ENCODE data around the gene NDUFB10. TPM values are rescaled to one million over a fixed set of nuclear protein-coding genes. Genes with fewer than 3 reads are reported as not detected.
"Not testable (repeated sequence)": the region's sequence is repeated elsewhere in the genome, so short reads cannot be mapped to it uniquely, and the experiment has no call there.

Gene NDUFB10
- total RNA-seq, 1 experiment from 2014 or later = 206 TPM

DNA sequence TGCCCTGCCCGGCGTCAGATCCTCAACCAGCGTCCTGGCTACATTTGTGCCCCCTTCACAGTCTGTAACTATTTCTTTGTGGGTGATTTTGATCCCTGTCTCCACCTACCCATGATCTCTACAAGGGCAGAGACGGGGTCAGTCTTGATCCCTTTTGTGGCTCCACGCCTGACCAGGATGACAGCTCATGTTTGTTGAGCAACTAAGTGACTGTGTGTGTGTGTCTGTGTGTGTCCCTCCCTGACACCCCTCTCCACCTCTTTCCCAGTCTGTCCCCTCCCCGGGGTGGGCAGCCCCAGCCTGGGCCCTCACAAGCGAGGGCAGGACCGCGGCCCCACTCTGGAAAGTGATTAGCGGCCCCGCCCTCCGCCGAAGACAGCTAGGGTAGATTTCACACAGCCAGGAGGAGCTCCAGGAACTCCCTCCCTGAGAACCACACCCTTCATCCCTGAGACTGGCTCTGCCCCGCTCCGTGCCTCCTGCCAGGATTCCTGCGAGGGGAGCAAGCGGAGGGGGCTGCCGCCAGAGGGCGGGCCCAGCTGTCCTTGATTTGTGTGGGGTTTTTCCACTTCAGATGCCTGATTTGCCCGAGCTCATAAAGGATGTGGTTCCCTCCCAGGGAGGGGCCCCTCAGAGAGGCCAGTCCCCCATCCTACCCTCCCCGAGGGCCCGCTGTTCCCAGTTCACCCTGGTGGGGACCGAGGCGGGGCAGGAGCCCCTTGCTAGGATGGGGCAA lies 35.9 kb upstream of the NDUFB10 start:
- peak; percentile 48 for DNase-seq (ENCODE audit: extremely low read depth, low read depth)

DNA sequence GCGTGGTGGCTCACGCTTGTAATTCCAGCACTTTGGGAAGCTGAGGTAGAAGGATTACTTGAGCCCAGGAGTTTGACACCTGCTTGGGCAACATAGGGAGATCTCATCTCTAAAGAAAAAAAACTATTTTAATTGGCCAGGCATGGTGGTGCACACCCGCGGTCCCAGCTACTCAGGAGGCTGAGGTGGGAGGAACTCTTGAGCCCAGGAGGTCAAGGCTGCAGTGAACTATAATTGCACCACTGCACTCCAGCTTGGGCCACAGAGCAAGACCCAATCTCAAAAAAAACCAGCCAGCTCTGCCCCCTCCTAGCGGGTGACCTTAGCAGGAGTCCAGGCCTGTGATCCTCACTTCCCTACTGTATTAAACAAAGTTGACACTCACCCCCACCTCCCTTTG lies 35.2 kb upstream of the NDUFB10 start:
- no peak for DNase-seq (ENCODE audit: extremely low read depth, low read depth)

DNA sequence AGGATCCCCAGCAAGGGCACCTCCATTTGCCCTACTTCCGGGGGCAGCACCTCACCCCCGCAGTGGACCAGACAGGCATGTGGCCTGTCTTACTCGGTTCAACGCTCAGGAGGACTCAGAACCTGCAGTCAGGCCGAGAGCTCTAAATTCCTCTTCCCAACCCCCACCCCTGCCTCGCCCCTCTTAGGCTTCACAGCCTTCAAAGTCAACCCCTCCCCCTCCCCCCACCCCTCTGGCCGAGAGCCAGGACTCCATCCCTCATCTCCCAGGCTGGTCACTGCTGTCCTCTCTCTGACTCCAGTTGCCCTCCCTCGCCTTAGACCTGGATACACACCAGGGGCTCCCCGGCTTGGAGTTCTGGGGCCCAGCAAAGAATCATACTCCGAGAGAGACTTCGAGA lies 33.1 kb upstream of the NDUFB10 start:
- DNase-seq (ENCODE audit: extremely low read depth, low read depth) = no peak

DNA sequence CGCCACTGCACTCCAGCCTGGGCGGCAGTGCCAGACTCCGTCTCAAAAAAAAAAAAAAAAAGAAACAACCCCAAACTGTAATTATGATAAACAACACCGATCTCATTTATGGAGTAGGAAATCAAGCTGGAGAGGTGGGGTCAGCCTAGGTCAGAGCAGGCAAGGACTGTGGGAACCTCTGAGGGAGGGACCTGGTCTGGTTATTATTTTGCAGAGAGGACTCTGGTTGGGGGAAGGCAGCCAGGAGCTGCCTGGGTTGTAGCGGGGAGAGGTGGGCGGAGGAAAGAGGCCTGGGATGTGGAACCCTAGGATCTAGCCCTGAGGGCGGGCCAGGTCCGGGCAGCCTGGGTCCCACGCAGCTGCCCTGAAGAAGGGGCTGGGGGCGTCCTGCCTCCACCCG lies 30.2 kb upstream of the NDUFB10 start:
- no peak for DNase-seq (ENCODE audit: extremely low read depth, low read depth)

DNA sequence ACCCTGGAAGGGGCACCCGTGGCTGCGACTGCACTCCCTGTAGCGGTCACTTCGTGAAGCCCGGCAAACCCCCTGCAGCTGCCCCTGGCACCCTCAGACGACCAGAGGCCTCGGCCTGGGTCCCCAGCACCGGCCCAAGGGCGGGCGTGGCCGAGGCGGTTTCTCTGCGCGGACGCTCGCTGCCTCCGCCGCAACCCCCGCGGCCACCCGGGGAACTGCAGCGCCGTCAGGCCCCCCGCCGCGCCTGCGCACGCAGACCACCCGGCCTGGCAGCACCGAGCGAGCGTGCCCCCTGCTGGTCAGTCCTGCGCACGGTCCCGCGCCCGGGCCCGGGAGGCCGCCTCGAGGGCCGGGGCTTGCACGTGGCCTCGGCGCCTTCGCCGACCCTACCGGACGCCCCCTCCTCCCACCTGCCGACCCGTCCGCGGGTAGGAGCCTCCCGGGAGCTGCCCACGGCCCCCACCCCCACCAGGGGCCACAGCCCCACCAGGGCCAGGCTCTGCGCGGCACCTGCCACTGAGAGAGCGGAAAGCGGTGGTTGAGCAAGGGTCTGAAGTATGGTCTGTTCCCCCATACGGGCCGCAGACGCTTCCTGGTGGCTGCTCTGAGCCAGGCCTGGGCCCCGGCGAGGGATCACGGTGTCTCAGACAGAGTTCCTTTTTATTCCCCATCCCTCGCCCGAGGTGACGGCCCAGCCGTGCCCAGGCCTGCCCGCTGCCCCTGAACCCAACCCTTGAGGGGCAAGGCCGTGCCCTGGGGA lies 29.6 kb upstream of the NDUFB10 start:
- DNase-seq (ENCODE audit: extremely low read depth, low read depth) = peak; percentile 81

DNA sequence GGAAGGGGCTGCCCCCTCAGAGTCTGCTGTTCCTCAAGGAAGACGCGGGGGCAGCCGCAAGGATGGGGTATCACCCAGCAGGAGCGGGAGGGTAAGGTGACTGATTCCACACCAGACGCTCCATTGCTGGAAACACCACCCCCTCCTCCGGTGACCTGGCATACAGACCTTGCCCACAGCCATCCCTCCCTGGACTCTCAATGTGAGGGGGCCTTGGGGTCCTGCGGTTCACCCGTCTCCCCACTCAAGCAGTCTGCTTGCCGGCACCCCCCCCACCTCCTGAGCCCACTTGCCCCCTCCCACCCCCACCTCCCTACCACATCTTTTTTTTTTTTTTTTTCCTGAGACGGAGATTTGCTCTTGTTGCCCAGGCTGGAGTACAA lies 29.0 kb upstream of the NDUFB10 start:
- no peak for DNase-seq (ENCODE audit: extremely low read depth, low read depth)

DNA sequence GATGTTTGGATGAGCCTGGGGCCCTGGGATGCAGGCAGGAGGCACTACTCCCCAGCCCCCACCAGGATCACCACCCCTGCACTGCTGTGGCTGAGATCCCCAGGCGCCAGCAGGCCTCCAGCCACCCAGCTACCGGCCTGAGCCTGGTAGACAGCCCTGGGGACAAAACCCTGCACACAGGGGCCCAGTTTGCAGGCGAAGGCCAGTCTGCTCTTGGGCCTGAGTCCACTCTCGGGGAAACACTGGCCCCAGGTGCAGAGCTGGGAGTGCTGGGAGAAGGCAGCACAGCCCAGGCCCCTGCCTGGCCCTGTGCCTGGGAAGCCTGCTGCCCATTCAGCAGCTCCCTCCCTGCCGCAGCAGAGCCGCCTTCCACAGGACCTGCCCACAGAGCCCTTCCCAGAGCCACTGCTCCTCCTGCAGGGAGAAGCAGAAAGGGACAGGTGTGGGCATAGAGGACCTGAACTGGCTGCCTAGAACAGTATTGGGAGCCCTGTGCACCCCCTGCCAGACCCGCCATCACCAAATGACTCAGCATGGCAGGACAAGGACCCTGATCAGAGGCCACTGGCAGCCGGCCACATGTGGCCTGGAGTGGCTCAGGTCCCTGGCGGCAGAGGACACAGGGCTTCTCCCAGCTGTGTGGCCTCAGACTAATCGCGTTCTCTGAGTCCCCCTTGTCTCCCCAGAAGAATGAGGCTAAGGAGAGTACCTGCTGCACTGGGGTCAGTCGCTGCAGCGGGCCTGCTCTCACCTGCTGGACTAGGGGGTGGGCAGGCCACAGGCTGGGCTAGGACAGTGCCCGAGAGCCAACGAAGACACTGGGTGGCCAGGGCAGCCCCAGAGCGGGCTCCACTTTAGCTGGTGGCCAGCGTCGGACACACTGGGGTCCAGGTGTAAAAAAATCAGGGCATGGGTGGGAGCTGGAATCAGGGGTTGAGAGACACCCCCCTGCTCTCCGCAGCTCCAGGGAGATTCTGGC lies 27.0 kb upstream of the NDUFB10 start:
- DNase-seq (ENCODE audit: extremely low read depth, low read depth) = no peak

DNA sequence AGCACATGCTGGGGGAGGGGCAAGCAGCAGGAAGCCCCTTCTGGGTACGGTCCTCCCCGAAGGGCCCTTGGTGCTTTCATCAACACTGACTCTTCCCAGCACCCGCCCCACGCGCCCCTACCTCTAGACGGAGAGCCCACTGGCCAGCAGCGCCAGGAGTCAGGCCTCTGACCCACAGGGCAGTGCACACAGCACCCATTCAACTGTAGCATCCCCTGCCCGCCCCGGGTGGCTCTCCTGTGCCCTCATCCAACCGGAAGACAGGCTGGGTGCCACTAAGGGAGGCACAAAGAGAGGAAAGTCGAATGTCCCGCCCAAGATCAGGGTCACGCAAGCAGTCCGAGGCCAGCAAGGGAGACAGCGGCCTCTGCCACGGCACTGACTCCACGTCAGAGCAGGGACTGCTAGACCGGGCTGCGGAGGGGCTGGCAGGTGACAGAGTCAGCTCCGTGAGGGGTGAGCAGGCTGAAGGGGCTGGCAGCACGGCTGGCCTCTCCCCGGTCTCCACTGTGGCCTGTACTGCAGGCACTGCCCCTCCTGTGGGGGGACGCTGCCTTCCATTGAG lies 26.2 kb upstream of the NDUFB10 start:
- DNase-seq (ENCODE audit: extremely low read depth, low read depth) = no peak

DNA sequence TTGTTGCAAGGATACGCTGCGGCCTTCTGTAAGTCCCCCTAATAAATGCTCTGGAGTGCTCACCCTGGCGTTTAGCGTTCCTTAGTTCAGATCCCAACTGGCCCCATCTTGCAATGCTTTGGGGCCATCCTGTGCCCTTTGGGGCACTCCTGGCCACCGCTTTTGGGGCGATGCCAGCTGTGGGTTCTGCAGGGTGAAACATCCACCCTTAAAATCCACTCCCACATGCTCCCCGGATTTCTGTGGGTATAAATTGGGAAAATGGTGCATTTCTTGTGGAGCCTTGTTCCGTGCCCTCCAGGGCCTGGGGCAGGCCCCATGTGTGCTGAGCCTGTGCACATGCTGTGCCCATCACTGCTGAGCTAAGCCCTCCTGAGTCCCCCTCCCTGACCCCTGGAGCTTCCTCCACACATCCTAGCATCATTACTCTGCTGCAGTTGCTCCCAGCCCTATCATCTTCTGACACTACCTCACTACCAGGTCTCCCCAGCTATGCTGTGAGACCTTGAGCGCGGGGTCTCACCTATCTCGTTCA lies 22.3 kb upstream of the NDUFB10 start:
- DNase-seq (ENCODE audit: extremely low read depth, low read depth) = no peak

DNA sequence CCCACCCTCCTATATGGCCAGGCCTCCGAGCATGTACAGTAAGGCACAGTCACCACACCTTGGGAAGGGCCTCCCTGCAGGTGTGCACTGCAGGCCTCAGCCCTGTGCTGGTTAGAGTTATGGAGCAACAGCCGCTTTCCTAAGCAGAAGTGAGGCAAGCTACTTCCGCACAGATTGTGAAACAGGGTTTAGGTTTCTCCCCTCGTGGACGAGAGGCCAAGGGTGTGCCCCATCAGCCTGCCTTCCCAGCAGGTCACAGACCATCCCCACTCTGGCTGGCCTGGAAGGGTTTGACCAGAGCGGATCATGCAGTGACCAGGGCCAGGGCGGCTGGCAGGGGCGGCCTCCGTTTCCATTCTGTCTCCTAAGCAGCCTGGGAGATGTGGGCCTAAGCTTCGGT lies 21.0 kb upstream of the NDUFB10 start:
- no peak for DNase-seq (ENCODE audit: extremely low read depth, low read depth)

DNA sequence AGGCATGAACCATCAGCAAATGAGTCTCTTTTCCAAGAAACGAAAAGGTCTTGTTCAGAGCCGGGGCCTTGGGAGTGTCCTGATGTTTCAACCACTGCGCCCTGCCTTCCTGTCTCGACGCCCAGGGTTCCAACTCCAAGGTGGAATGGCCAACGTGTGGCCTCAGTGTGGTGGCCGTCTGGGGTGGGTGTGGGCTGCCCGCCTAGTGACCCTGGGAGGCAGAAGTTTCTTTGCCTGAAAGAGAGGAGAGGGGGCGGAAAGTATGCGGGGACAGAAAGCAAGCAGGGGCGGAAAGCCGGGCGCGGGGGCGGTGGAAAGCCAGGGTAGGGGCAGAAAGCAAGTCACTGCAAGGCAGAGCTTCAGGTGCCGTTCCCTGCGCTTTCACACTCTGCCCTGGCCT lies 20.4 kb upstream of the NDUFB10 start:
- no peak for DNase-seq (ENCODE audit: extremely low read depth, low read depth)

DNA sequence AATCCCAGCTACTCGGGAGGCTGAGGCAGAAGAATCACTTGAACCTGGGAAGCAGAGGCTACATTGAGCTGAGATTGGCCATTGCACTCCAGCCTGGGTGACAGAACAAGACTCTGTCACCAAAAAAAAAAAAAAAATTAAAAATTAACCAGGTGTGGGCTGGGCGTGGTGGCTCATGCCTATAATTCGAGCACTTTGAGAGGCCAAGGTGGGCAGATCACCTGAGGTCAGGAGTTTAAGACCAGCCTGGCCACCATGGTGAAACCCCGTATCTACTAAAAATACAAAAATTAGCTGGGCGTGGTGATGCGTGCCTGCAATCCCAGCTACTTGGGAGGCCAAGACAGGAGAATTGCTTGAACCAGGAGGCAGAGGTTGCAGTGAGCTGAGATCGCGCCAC lies 19.5 kb upstream of the NDUFB10 start:
- not testable (repeated sequence) for DNase-seq (ENCODE audit: extremely low read depth, low read depth)

DNA sequence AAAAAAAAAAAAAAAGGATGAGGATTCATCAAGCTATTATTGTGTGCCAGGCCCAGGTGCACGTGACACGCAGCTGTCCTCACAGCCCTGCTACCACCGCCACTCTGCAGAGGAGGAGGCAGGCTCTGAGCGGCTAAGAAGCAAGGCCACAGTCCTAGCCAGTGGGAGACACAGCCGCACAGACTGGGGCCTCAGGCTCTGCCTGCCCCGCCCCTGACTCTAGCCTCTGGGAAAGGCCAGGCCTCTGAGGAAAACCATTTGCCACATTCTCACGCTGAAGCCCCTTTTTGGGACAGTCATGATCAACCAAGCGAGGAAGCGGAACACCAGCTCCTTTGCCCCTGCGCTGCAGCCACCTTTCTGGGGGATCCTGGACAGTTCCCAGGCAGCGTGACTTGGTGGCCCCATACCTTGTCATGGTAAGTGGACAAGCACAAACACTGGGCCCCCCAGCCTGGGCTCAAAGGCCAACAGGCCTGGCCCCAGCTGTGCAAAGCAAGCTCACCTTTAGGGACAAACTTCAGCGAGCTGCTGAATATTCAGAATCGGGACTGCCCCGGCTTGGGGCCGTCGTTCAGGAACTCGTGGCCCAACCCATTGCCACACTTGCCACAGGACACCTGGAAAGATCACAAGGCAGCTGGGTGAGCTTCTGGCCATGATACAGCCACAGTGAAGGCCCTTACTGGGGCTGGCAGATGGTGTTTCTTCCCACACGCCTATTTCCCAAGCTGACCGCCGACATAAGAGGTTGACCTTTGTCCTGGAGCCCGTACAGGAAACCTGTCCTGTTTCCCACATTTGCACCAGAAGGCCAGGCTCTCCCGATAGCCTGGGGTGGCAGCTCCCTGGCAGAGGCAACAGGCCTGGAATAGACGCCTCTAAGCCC lies 18.8 kb upstream of the NDUFB10 start:
- no peak for DNase-seq (ENCODE audit: extremely low read depth, low read depth)

DNA sequence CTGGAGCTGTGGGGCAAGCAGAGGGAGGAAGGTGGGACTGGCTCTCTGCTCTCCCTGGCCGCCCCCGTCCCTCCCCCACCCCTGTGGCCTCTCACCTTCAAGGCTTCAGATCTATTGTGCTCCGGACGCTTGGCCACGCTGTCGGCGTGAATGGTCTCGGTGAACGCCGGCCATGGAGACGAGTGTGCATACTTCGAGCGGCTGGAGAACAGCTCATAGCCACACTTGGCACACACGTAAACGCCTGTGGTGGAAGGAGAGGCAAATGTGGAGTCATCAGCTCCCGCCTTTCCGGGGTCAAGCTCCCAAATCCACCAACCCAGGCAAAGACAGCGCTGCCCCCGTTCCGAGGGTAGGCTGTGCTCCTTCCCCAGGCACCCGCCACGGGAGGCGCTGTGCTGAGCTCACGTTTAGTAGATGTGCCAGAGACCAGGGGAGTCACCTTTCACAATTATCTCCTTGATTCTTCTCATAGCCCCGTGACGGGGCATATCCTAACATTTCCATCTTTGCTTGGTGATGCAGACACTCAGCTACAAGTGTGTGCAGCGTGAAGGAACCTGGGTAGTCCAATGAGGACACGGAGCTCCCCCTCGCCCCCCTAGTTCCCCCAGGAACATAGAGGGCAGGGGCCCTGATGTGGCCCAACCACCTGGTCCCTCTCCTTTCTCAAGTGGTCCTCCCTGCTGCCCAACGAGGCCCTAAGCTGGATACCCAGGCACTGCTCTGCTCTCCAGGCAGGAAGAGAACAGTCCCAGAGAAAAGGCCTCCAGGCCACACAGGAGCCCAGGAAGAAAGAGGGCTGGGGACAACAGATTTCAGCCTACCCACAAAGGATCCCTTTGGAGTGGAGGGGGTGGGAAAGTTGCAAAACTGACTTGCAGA lies 17.9 kb upstream of the NDUFB10 start:
- DNase-seq (ENCODE audit: extremely low read depth, low read depth) = no peak

DNA sequence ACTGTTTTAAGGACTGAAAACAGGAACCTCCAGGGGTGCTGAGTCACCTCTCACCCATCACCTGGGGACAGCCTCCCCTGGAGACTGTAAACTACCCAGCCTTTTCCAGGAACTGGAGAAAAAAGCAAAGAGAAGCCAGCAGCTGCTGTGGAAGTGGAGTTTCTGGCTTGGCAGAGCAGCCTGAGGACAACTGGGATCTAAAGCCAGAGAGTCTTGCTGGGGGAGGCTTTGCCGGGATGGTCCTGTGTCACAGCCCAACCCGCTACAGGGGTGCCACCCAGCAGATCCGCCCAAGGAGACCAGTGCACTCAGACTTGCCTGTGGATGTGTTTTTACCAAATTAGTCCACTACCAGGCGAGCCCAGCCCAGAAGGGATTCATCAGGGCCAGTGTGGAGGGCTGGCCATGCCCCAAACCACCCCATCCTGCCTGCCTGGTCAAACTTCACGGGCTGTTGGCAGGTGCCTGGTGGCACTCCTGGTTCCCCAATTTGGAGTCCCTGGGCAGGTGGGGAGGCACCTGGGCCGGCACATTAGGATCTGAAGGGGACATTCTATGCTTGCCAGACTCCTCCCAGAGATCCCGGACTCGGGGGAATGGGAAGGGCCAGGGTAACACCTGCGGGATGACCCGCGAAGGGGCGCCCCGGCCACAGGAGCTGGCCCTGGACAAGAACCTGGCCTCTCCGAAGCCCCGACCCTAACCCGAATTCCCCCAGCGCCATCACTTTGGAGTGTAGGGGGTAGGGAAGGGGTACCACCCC lies 17.1 kb upstream of the NDUFB10 start:
- no peak for DNase-seq (ENCODE audit: extremely low read depth, low read depth)

DNA sequence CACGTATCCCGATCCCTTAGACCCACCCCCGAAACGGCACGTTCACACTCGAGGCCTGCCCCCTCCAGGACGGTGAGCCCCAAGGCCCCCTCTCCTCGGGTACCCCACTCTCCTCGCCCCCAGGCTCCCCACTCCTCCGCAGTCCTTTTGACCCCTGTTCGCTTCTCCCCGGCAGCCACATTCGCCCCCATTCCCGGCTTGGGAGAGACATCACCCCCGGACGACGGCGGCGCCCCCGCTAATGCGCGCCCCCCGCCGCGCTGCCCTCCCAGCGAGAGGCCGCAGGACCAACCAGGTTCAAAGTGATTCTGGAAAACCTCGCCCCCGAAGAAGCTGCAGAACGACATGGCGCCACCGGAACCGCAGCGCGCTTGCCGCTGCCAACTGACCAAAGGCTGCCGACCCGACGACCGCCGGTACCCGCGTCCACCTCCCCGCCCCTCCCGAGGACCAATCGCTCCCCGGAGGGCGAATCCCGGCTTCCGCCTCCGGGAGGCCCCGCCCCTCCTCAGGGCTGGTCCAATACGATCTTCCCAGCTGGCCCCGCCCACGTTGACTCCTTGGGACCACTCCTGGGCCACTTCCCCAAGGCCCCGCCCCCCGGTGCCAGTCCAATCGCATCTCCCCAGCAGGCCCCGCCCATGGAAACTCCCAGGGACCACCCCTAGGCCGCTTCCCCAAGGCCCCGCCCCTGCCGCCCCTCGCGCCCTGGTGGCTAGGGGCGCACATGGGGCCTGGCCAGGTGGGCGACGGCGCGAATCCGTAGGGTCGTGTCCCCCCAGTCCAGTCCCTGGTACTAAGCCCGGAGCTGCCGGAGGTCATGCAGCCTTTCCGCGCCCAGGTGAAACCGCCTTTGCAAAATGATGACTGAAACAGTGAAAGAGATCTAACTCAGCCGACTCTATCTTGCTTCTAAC lies 16.3 kb upstream of the NDUFB10 start, which contains the start of gene MSRB1:
Gene MSRB1 (minus strand): TSS at position 390 of the 917 bp plus-strand sequence. CDS start 43 bp downstream, at position 347.
- DNase-seq (ENCODE audit: extremely low read depth, low read depth) = peak; percentile 99

All from NCI-H460 (cell line).